ENCODE results near the gene LCTL.
A peak's percentile ranks its signal among the peaks of the same experiment; 100 is the strongest.

The LCTL gene, protein sequence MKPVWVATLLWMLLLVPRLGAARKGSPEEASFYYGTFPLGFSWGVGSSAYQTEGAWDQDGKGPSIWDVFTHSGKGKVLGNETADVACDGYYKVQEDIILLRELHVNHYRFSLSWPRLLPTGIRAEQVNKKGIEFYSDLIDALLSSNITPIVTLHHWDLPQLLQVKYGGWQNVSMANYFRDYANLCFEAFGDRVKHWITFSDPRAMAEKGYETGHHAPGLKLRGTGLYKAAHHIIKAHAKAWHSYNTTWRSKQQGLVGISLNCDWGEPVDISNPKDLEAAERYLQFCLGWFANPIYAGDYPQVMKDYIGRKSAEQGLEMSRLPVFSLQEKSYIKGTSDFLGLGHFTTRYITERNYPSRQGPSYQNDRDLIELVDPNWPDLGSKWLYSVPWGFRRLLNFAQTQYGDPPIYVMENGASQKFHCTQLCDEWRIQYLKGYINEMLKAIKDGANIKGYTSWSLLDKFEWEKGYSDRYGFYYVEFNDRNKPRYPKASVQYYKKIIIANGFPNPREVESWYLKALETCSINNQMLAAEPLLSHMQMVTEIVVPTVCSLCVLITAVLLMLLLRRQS

DNA sequence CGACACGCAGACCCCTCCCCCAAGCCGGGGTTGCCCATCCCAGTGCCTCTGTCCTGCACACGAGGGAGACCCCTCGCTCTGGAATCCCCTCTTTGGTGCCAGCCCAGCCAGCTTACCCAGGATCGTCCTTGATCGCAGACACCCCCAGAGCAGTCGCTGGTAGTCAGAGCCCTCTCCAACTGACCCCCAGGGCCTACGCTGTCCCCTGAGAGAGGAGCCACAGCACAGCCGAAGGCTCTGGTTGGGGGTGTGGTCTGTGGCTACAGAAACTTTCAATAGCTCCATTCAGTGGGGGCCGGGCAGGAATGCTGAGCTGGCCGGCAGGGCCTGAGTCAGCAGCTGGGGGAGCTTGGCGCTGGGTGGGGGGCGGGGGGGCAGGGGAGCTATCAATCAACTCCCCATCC, at the start of gene LCTL:
TSS of gene LCTL (minus strand) at position 258 of the 404 bp plus-strand sequence. CDS start 633 bp downstream, outside the sequence.
- no peak for DNase-seq

DNA sequence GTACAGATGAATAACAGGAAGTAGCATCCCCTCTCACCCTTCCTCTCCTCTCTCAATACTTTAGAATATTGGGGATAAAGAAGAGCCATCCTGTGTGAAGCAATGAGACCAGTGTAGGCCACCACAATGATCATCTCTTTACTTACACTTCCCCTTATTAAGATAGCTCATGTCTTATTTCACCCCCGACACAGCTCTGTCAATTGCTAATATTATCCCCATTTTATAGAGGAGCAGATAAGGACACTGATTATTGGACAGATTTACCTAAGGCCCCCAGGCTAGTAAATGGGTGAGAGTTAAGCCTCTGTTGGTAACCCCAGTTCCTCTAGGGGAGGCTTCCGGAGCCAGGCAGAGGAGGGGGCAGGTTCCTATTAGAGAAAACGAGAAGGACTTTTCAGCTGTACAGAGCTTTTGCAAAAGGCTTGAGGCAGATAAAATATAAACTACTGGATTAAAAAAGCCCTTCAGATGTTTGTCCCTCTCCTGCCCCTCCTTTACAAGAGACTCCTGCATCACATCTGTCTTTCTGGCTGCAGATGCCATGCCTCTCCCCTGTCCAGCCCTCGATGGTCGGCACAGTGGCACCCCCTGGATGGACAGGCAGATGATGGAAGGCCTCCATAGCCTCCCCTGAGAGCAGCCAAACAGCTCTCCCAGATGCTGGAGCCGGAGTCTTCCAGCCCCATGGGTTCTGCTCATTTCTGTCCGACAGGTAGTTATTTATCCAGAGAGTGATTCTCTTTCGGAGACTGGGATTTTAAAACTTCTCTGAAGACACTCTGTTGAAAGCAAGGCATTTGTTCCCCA, 49.4 kb upstream of the LCTL start:
- DNase-seq = no peak

DNA sequence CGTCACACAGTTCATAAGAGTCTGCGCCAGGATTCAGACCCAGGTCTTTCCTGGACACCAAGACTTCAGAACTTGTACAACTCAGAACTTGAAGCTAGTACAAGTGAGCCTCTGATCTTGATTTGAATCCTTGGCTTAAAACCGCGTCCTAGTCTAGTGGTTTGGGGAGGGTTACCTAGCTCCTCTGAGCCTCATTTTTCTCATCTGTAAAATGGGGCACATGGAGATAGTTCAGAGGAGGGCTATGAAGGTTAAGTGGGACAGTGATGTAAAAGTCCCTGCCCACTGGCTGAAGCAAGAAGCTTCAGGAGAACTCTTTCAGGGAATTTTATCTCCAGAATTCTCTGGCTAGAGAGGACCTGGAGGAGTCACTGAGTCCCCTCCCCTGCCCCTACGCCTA, 48.7 kb upstream of the LCTL start:
- no peak for DNase-seq

DNA sequence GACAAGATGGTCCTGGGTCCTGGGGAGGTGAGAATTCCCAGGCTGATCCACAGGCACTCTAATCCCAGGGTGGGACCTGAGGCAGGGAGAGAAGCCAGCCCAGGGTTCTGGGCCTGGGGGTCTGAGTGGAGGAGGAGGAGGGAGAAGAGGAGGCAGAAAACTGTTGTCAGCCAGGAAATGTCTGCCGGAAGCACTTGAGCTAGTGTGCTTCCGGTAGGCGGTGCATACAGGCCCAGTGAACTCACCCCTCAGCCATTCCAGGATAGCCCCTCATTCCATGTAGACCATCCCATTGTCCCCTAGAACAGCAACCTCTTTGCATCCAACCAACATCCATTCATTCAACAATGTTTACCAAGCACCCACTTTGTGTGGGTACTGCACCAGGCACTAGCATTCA, 47.9 kb upstream of the LCTL start:
- no peak for DNase-seq

DNA sequence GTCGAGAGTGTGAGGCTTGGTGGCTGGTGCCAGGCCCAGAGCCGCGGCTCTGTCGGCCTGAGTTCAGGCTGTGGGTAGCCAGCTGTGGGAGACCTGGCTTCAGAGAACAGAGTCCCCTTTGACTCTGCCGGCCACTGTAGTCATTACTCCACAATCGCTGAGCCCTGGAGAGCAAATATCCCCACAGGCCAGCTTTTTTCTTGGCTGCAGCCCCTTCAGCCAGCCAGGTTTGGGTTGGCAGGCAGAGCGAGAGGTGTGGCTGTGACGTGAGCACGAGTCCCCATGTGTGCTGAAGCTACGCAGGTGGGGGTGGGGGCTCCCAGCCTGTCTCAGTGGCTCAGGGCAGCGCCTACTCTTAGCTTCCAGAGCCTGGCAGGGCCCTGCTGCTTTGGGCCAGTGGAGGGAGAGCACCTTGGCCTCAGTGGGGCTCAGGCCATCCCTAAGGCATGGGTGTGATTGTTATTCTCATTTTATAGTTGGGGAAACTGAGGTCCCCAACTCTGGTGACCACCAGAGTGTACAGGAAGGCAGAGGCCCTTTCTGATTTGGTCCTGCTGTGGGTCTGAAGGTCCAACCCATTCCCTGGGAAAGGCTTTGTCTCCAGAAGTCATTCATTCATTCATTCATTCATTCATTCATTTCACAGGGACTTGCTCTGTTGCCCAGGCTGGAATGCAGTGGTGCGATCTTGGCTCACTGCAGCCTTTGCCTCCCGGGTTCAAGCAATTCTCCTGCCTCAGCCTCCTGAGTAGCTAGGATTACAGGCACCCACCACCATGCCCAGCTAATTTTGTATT, 45.7 kb upstream of the LCTL start:
- DNase-seq = no peak

DNA sequence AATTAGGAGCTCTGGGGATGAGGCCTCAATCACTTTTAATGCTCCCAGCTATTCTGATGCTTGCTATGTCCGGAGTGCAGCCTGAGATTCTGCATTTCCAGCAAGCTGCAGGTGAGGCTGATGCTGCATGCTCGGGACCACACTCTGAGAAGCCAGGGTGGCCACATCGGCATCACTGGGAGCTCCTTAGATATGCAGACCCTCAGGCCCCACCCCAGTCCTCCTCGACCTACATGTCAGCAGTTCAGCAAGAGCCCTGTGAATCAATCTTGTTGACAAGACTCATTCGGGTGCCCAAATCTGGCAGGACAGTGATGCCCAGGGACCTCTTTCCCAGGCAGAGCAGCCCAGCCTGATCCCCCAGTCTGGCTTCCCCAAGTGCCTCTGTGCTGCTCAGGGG, 44.1 kb upstream of the LCTL start:
- DNase-seq = no peak

DNA sequence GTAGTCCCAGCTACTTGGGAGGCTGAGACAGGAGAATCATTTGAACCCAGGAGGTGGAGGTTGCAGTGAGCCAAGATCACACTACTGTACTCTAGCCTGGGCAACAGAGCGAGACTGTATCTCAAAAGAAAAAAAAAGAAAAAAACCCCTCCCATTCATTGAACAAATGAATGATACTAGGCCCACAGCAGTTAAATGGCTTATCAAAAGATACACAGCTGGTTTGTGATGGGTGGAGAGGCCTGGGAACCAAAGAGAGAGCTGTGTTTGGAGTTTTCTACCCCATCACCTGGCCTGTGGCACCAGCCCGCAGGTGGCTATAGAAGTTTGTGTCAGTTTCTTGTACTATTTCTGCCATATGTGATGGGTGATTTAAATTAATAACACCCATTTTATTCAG, 43.1 kb upstream of the LCTL start:
- no peak for DNase-seq

DNA sequence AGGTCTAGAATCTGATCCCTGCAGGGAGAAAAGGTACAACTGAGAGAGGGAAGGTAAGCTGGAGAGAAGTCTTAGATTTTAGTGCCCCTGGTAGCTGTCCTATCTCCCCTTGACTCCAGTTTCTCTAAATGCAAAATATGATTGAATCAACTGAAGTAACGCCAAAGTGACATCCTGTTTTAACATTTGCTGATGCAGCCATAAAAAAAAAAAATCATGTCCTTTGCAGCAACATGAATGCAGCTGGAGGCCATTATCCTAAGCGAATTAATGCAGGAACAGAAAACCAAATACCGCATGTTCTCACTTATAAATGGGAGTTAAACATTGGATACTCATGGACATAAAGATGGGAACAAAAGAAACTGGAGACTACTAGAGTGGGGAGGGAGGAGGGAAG, 42.4 kb upstream of the LCTL start:
- DNase-seq = no peak

DNA sequence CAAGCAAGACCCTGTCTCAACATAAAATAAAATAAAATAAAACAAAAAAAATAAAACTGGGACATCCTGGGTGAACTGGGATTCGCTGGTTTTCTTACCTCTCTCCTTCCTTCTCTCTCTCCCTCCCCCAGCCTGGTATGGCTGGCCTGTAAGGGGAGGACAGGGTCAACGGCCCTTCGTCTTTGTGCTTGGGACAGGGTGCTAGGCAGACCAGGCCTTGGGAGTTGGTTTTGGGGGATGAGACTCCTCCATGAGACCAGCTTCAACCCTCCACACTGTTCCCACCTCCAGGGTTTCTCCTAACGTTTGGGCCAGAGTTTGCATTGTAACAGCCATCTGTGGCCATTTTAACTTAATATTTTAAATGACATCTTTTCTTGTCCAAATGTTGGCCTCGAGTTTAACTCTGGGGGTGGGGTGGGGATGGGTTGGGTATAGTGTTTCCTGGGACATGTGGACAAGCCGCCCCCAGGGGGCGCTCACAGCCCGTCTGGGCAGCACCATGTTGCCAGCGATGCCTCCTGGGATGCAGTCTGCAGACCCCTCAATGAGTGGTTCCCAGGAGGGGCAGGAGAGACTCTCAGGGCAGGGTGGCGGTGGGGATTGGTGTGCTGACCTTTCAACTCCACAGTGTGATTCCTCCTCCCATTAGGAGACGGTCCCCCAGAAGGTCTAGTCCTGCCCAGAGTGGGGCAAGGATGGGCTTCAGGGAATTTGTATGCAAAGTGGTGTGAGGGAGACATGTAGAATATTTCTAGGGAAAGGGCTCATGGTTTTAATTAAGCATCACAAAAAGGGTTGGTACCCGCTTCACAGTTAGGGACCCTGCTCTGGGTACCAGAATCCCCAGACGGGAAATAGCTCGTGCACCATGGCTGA, 37.7 kb upstream of the LCTL start:
- DNase-seq = peak; percentile 69 to 74

DNA sequence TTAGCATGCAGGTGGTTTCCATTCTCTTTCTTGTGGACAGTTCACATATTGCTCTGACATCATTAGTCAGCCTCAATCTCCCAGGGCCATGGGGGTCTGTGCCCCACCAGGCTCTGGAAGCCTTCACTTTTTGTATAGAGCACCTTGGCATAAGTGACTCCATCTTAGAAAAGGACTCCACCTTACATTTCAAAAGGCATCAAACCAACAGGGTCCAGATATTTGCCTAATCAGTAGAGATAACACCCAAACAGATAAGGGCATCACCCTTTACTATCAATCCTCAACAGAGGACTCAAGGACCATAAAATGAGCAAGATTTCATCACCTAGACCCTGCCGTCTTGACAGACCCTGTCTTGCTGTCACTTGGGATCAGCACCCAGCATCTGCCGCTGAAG, 35.7 kb upstream of the LCTL start:
- DNase-seq = no peak

DNA sequence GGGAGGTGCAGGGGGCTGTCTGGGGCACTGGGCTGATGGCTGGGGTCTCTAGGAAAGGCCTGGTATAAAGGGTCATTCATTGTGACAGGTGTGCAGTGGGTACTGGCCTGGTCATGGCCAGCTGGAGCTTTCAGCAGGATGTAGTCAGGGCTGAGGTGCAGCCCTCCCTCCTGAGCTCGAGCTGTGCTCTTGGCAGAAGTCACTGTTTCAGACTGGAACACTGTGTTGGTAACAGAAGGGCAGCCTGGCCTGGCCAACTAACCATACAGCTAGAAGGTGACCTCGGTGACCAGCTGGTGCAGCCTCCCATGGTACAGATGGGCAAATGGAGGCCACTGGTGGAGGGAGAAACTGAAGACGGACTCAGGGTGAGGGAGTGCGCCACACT, 34.4 kb upstream of the LCTL start:
- DNase-seq = no peak

DNA sequence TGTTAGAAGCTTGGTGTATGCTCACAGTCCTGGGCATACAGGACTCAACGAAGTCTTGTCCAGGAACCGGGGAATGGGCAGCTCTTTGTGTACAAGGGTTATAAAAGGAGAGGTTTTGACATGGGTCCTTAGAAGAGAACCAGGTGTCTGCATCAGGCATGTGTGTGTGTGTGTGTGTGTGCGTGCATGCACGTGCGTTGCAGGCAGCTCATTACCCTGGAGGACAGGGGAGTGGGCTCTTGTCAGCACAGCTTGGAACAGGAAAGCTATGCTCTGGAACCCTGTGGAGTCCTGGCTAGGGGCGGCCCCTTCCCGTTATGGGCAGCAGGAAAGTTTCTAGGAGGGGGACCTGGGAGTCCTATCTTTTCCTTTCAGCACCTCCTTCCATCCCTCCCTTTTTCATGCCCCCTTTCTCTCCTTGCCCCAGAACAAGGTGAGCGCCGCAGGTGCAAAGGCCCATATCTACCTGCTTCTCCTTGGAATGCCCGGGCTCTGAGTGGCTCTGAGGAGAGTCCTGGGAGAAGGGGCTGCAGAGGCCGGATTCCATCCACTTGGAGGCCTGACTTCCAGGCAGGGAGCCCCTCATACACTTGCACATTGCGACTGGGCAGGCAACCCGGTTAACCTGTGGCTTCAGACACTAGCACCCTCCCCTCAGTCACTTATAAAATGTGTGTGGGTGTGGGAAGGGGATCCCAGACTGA, 33.9 kb upstream of the LCTL start:
- no peak for DNase-seq

DNA sequence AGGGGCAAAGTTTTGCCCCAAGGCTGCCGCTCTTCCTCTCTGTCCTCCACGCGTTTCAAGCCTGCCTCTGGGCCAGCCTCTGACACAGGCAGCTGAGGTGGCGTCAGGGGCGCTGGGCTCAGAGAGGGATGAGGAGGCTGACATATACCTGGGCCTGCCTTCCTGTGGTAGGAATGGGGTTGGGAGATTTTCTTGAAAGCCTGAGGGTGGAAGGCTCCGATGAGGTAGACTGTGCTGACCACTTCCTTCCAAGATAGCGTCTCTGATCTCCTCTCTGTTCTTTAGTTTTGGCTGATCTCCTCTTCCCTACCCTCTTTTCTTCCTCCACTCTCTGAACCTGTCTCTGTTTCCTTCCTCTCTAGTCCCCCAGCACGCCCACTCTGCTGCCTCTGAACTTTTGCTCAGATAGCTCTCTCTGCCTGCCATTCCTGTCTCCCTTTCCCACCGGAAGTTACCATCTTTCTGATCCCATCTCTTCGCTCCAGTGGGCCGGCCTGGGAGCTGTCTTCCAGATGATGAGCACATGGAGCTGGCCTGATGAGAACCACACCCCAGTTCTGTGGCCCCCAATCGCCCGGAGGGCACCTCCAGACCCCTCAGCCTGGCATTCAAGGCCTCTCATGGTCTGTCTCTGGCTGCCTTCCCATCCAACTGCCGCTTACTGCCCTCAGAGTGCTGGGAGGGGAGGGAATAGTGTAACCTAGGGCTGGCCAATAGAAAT, 32.5 kb upstream of the LCTL start:
- DNase-seq = no peak

DNA sequence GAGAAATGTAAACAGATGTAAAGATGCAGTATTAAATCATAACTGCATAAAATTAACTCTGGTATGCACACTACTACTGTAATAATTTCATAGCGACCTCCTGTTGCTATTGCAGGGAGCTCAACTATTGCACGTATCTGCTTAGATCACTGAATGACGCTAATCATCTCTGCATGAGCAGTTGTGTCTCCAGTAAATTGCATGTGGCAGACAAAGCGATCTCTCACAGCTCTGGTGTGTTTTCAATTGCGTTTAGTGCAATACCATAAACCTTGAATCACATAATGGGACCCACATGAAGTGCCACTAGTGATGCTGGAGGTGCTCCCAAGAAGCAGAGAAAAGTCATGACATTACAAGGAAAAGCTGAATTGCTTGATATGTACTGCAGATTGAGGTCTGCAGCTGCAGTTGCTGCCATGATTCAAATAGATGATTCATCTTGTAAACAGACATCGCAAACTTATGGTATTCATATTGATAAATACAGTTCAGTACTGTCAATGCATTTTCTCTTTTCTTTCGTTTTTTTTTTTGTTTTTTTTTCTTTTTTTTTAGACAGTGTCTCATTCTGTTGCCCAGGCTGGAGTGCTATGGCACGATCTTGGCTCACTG, 30.2 kb upstream of the LCTL start:
- DNase-seq = no peak

DNA sequence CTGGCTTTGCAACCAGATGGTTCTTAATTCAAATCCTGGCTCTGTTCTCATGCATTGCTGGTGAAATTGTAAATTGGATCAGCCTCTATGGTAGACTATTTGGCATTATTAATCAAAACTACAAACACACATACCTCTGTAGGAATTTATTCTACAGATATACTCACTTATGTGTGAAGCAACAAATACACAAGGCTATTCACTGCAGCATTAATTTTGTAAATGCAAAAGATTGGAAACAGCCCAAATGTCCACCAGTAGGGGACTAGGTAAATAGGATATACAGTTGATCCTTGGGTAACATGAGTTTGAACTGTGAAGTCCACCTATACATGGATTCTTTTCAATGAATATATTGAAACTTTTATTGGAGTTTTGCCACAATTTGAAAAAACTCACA, 29.5 kb upstream of the LCTL start:
- DNase-seq = no peak

DNA sequence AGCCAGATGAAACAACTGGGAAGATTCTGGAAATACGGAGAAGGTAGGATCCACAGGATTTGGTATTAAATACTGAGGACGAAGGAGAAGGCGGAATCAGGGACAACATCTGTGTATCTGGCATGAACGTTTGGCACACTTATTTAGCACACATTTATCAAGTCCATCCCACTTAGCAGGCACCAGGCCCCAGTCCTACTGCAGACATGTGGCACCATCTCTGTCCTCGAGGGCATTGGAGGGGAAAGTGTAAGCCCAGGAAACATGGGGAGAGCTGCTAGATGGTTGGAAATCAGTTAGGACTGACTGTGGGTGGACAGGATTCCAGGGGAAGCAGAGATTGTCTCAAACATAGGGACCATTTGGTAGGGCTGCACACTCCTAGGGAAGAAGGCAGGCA, 29.0 kb upstream of the LCTL start:
- DNase-seq = no peak

DNA sequence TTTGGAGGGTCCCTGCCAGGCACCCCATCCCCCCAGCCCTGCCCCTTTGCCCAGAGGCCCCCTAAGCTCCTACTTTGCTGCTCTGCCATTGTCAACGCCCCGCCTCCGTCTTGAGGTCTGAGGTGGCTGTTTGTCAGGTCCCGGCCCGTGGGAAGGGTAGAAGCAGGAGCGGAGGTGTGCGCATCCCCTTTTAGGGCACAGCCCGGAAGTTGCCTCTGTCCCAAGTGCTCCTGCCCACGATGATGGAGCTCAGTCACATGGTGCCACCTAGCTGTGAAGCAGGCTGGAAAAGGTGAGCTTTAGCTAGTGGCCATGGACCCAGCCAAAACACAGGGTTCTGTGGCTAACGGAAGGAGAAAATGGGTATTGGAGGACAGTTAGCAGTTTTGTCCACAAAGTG, 28.5 kb upstream of the LCTL start:
- no peak for DNase-seq

DNA sequence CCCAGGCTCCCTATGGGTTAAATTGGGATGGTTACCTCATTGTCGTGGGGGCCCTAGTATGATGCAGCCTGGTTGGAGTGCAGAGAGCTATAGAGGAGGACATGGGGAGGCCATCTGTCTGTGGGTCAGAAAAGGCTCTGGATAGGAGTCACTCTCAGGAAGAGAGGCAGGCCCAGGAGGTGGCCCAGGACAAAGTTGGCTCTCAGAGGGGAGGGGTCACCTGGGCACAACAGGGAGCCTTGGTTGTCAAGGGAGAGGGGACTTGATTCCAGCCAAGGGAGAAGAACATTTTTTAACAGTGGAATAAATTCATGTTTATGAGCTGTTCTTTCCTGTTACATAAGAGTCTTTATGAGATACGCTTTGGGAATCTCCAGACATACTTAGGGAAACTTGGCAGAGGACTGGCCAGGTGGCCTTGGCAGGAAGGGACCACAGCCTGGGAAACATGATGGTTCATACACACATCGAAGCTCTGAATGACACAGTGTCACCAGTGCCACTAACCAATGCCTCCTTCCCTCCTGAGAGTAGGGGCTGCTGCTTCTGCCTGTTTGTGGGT, 27.5 kb upstream of the LCTL start:
- DNase-seq = no peak

DNA sequence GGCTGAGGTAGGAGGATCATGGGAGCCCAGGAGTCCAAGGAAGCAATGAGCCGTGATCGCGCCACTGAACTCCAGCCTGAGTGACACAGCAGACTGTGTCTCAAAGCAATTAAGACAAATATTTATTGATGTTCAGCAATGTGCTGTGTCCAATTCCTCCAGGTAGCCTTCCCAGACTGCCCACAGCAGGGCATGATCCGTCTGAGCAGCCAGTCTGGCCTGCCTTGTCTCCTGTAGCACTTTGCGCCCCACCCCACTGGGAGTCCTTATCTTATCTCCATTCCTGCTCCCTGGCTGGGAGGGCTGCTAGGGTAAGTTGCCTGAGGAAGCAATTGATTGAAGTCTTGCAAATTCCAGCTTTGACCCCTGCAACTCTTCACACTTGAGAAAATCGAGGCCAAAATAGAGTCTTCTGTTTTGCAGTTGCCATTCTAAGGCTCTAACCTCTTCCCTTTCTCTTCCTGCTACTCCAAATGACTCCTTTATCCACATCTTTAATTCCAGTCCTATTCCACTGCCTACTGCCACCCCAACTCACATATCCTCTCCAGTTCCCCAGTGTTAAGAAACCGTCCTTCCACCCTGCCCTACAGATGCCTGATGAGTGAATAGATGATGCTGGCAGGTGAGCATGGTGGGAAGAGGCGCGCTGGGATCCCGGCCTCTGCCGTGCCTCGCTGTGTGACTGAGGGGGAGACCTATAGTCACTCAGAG, 26.9 kb upstream of the LCTL start:
- no peak for DNase-seq

Measured in stimulated activated CD4-positive, alpha-beta T cell treated with anti-CD3 and anti-CD28 coated beads, Interleukin-2, amount 100 ng/mL, for 24 hours (primary cell).